ENCODE results near the gene SCYGR2.

SCYGR2 gene

GRCh38 chr2:227610123-227610522 is 11.4 kb downstream of the SCYGR2 start:
- H3K4me3 ChIP-seq (ENCODE audit: low read depth, low read length) = no peak overlapping the region
- TF ChIP-seq CTCF (IDR thresholded peaks at IDR 0.05; ENCODE audit: borderline replicate concordance, insufficient read depth, low read depth, low read length) = no peak

DNA sequence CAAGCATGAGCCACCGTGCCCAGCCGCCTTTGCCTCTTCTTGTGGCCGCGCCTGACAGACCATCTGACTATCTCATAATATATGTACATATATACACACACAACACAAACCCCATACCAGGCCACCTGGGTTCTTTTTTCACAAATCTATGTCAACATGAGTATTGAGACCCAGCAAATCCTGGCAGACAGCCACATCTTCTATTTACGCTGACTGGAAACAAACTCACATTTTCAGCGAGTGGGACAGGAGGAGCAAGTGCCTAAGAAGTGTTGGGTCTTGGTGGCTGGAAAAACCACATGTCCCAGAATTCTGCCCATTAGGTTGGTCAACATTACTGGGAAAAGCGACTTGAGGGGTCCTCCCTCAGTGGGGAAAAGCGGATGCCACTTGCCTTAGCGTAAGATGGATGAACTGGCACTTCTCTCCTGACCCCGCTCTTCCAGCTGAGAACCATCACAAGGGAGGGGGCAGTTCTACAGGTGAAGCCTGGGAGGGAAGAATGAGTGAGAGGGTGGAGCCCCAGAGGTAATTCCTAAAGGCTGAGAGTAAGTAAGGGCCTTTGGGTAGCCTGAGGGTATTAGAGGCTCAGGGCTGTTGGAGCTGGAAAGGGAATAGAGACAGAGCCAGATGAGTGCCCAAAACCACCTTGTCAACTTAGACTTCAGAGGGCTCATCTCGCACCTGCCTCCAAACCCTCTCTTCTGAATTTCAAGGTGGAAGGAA is 14.0 kb downstream of the SCYGR2 start:
- no peak overlapping the region for H3K4me3 ChIP-seq (ENCODE audit: low read depth, low read length)
- TF ChIP-seq CTCF (IDR thresholded peaks at IDR 0.05; ENCODE audit: borderline replicate concordance, insufficient read depth, low read depth, low read length) = no peak

DNA sequence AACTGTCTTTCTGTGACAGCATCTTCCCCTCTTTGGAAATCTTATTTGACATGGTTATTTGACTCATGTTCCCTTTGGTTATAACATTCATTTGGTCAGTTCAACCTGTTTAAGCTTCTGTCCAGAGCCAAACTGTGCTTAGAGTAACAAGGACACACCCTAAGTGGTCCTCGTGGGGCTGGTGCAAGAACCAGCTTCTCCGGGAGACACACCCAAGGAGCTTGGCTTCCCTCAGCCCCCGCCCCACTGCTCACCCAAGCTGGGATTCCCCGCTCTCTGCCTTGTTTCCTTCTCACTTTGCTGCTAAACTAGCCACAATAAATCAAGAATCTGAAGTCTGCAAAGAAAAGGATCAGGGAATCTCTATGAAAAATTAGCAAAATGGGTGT is 14.6 kb downstream of the SCYGR2 start:
- no peak for TF ChIP-seq CTCF (IDR thresholded peaks at IDR 0.05; ENCODE audit: borderline replicate concordance, insufficient read depth, low read depth, low read length)
- no peak overlapping the region for H3K4me3 ChIP-seq (ENCODE audit: low read depth, low read length)

DNA sequence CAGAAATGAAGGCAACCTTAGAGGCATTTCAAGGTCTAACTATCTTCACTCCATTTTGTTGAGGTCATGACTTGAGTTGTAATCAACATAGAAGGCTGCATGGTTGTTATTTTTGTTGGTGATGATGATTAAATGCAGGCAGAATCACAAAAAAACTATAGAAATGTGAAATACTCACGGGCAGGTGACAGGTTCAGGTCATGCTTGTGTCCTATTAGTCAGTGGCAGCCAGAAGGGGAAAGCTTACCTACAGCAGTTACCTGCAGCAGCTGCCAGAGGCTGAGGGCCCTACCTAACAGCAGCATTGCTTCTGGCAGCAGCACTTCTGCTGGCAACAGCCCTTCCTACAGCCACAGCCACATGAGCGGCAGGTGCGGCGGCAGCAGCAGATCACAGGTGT is 15.6 kb downstream of the SCYGR2 start:
- no peak overlapping the region for H3K4me3 ChIP-seq (ENCODE audit: low read depth, low read length)
- TF ChIP-seq CTCF (IDR thresholded peaks at IDR 0.05; ENCODE audit: borderline replicate concordance, insufficient read depth, low read depth, low read length) = no peak

GRCh38 chr2:227614740-227615139 is 16.0 kb downstream of the SCYGR2 start, which contains the start of gene SCYGR3:
Gene SCYGR3, minus strand, starts transcription at chr2:227614840. Its CDS starts 0 bp downstream, at chr2:227614840.
- H3K4me3 ChIP-seq (ENCODE audit: low read depth, low read length) = no peak within 1 kb of the TSS
- TF ChIP-seq CTCF (IDR thresholded peaks at IDR 0.05; ENCODE audit: borderline replicate concordance, insufficient read depth, low read depth, low read length) = no peak

- H3K4me3 ChIP-seq (ENCODE audit: low read depth, low read length) = no peak overlapping the region
- no peak for TF ChIP-seq CTCF (IDR thresholded peaks at IDR 0.05; ENCODE audit: borderline replicate concordance, insufficient read depth, low read depth, low read length)
Observed at GRCh38 chr2:227615181-227615580, 16.5 kb downstream of the SCYGR2 start.

DNA sequence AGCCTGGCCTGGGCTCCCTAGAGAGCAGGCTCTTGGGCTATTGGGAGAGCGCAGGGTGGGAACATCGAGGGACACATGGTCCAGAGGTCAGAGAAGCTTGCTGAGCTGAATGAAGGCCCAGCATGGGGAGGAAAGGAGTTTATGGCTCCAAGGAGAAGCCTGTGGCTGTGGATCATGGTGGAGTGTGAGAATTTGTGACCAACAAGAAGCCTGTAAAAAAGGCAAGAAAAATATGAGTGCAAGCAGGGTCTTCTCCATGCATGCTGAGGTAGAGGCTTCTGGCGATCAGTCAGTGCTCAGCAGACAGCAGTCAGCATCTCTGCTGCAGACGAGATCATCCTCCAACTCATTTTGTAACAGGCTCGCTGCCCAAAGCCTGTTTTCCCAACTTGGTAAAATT is 17.2 kb downstream of the SCYGR2 start:
- no peak for TF ChIP-seq CTCF (IDR thresholded peaks at IDR 0.05; ENCODE audit: borderline replicate concordance, insufficient read depth, low read depth, low read length)
- no peak overlapping the region for H3K4me3 ChIP-seq (ENCODE audit: low read depth, low read length)
